ENCODE measurements around the gene EFHC1. TPM values are rescaled to one million over a fixed set of nuclear protein-coding genes. Genes with fewer than 3 reads are reported as not detected.

Gene EFHC1
- total RNA-seq, 1 experiment from 2014 or later, result 26.9 TPM

- DNase-seq (ENCODE audit: unreplicated experiment), result no peak
- H3K4me1 Mint-ChIP-seq (ENCODE audit: insufficient read depth, unreplicated experiment), result peaks cover 44% of the 10 kb centered on the region
- intact Hi-C loops (cut with micrococcal nuclease), result no loop called here
- peaks cover 46% of the 10 kb centered on the region for H3K36me3 Mint-ChIP-seq (ENCODE audit: insufficient read depth, unreplicated experiment)
- TF ChIP-seq CTCF (IDR thresholded peaks at IDR 0.05; ENCODE audit: unreplicated experiment), result no peak
- H3K27ac Mint-ChIP-seq (ENCODE audit: low read depth, unreplicated experiment), result no peak overlapping the region
- ChIA-PET CTCF (interaction anchor here (0.7 to 0.8 kb wide), 3 partner anchors 16 to 82 kb away, joined by 3 read pairs; no protein-coding TSS in a partner anchor), POLR2A (no interaction called here)
- no TSS peak for BruUV-seq (replicated peaks)
- H3K9me3 Mint-ChIP-seq (ENCODE audit: unreplicated experiment), result no peaks in the 10 kb centered on the region
- no peaks in the 10 kb centered on the region for H3K27me3 Mint-ChIP-seq (ENCODE audit: insufficient read depth, unreplicated experiment)
- H3K4me3 Mint-ChIP-seq (ENCODE audit: unreplicated experiment), result no peak overlapping the region
Observed at GRCh38 chr6:52509281-52510212, 89.4 kb downstream of the EFHC1 start.

- H3K4me1 Mint-ChIP-seq (ENCODE audit: insufficient read depth, unreplicated experiment), result peaks cover 44% of the 10 kb centered on the region
- BruUV-seq (replicated peaks), result no TSS peak
- DNase-seq (ENCODE audit: unreplicated experiment), result no peak
Observed at GRCh38 chr6:52510213-52510562, 90.0 kb downstream of the EFHC1 start.

GRCh38 chr6:52511163-52511562, 91.0 kb downstream of the EFHC1 start:
- Mint-ChIP-seq H3K9me3 (ENCODE audit: unreplicated experiment) (no peaks in the 10 kb centered on the region), H3K27me3 (ENCODE audit: insufficient read depth, unreplicated experiment) (no peaks in the 10 kb centered on the region), H3K4me3 (ENCODE audit: unreplicated experiment) (no peak overlapping the region), H3K27ac (ENCODE audit: low read depth, unreplicated experiment) (no peak overlapping the region), H3K36me3 (ENCODE audit: insufficient read depth, unreplicated experiment) (peaks cover 50% of the 10 kb centered on the region), H3K4me1 (ENCODE audit: insufficient read depth, unreplicated experiment) (peaks cover 51% of the 10 kb centered on the region)
- POLR2A ChIA-PET, result interaction anchor here (0.7 kb wide), 1 partner anchor 91 kb away, joined by 3 read pairs; the partner anchor contains the start of gene EFHC1
- CTCF ChIA-PET, result interaction anchor here (0.6 to 0.9 kb wide), 3 partner anchors 94 to 1223 kb away, joined by 3 read pairs; no protein-coding TSS in a partner anchor
- intact Hi-C loops (cut with micrococcal nuclease), result no loop called here
- BruUV-seq (replicated peaks), result no TSS peak
- no peak for TF ChIP-seq CTCF (IDR thresholded peaks at IDR 0.05; ENCODE audit: unreplicated experiment)
- DNase-seq (ENCODE audit: unreplicated experiment), result no peak

More at GRCh38 chr6:52510213-52510562, 90.0 kb downstream of the EFHC1 start:
- no peaks in the 10 kb centered on the region for H3K27me3 Mint-ChIP-seq (ENCODE audit: insufficient read depth, unreplicated experiment)
- ChIA-PET POLR2A (no interaction called here), CTCF (interaction anchor here (0.7 to 0.8 kb wide), 2 partner anchors 15 to 82 kb away, joined by 3 read pairs; no protein-coding TSS in a partner anchor)
- no peaks in the 10 kb centered on the region for H3K9me3 Mint-ChIP-seq (ENCODE audit: unreplicated experiment)
- H3K27ac Mint-ChIP-seq (ENCODE audit: low read depth, unreplicated experiment), result no peak overlapping the region
- peaks cover 48% of the 10 kb centered on the region for H3K36me3 Mint-ChIP-seq (ENCODE audit: insufficient read depth, unreplicated experiment)
- no peak for TF ChIP-seq CTCF (IDR thresholded peaks at IDR 0.05; ENCODE audit: unreplicated experiment)
- intact Hi-C loops (cut with micrococcal nuclease), result no loop called here
- no peak overlapping the region for H3K4me3 Mint-ChIP-seq (ENCODE audit: unreplicated experiment)

- ChIA-PET POLR2A (interaction anchor here (0.7 to 1.3 kb wide), 2 partner anchors 11 to 92 kb away, joined by 3 to 8 read pairs; partner anchors contain the start of gene EFHC1), CTCF (interaction anchor here (0.6 to 0.9 kb wide), 3 partner anchors 95 to 1223 kb away, joined by 3 read pairs; no protein-coding TSS in a partner anchor)
- intact Hi-C loops (cut with micrococcal nuclease), result no loop called here
- Mint-ChIP-seq H3K27me3 (ENCODE audit: insufficient read depth, unreplicated experiment) (no peaks in the 10 kb centered on the region), H3K4me1 (ENCODE audit: insufficient read depth, unreplicated experiment) (peaks cover 51% of the 10 kb centered on the region), H3K4me3 (ENCODE audit: unreplicated experiment) (no peak overlapping the region), H3K36me3 (ENCODE audit: insufficient read depth, unreplicated experiment) (peaks cover 50% of the 10 kb centered on the region), H3K27ac (ENCODE audit: low read depth, unreplicated experiment) (peak overlapping the region; percentile 28), H3K9me3 (ENCODE audit: unreplicated experiment) (no peaks in the 10 kb centered on the region)
- TF ChIP-seq CTCF (IDR thresholded peaks at IDR 0.05; ENCODE audit: unreplicated experiment), result no peak
- no peak for DNase-seq (ENCODE audit: unreplicated experiment)
- BruUV-seq (replicated peaks), result no TSS peak
Observed at GRCh38 chr6:52511572-52512151, 91.5 kb downstream of the EFHC1 start.

Measured in MCF 10A (cell line).